ENCODE measurements around the gene B3GNT8.
"Not testable (repeated sequence)": the region's sequence is repeated elsewhere in the genome, so short reads cannot be mapped to it uniquely, and the experiment has no call there.

Gene B3GNT8

DNA sequence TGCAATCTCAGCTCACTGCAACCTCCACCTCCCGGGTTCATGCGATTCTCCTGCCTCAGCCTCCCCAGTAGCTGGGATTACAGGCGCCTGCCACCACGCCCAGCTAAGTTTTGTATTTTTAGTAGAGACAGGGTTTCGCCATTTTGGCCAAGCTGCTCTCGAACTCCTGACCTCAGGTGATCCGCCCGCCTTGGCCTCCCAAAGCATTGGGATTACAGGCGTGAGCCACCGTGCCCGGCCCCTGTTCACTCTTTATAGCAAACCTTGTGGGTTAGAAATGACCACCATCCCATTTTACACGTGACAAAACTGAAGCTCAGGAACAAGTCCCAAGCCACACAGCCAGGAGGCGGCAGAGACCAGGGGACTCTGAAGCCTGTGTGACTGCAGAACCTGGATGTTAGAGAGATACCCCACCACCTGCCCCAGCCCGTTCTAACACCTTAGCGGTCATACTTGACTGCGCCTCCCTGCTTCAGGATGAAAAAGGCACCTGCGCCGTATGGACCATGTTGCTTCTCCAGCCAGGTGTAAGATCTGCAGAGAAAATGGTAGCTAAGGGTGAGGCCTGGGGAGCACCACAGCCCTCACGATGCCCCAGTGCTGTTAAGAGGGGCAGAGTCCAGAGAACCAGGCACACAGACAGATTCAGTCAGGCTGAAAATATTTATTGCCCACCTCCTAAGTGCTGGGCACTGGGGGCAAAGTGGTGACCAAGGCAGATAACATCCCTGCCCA is 8.9 kb upstream of the B3GNT8 start:
- DNase-seq (ENCODE audit: low read depth): no peak

DNA sequence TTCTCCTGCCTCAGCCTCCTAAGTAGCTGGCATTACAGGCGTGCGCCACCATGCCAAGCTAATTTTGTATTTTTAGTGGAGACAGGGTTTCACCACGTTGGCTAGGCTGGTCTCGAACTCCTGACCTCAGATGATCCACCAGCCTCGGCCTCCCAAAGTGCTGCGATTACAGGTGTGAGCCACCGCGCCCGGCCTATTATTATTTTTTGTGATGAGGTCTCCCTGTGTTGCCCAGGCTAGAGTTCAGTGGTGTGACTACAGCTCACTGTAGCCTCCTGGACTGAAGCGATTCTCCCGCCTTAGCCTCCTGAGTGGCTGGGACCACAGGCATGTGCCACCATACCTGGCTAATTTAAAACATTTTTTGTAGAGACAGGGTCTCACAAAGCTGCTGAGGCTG is 8.2 kb upstream of the B3GNT8 start:
- not testable (repeated sequence) for DNase-seq (ENCODE audit: low read depth)

DNA sequence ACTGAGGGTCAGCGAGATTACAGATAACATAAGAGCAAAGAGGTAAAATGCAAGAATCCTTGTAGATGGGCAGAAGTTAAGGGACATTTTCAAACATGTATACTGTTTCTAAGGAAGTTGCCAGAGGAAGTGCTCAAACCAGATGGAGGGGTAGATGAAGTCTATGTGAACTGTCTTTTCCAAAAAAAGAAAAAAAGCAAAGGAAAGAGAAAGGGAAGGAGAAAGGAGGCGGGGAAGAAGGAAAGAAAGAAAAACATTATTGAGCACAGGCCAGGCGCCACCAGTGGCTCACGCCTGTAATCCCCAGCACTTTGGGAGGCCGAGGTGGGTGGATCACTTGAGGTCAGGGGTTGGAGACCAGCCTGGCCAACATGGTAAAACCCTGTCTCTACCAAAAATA is 7.3 kb upstream of the B3GNT8 start:
- no peak for DNase-seq (ENCODE audit: low read depth)

DNA sequence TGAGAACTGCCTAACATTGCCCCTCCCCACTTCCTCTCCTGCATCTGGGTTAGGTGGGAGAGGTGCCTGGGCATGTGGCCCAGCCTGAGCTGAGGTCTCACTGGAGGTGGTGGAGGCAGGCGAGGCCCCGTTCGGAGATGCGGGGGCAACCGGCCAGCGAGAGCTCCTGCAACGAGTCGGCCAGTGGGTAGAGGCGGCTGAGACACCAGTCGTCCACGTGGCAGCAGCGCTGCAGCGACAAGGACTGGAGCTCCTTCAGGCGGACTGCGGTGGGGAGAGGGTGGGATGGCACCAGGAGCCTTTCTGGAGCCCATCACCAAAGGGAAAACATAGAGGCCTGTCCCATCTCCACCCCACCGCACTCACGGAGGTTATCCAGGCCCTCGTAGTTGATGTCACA is 6.0 kb upstream of the B3GNT8 start:
- DNase-seq (ENCODE audit: low read depth): no peak

DNA sequence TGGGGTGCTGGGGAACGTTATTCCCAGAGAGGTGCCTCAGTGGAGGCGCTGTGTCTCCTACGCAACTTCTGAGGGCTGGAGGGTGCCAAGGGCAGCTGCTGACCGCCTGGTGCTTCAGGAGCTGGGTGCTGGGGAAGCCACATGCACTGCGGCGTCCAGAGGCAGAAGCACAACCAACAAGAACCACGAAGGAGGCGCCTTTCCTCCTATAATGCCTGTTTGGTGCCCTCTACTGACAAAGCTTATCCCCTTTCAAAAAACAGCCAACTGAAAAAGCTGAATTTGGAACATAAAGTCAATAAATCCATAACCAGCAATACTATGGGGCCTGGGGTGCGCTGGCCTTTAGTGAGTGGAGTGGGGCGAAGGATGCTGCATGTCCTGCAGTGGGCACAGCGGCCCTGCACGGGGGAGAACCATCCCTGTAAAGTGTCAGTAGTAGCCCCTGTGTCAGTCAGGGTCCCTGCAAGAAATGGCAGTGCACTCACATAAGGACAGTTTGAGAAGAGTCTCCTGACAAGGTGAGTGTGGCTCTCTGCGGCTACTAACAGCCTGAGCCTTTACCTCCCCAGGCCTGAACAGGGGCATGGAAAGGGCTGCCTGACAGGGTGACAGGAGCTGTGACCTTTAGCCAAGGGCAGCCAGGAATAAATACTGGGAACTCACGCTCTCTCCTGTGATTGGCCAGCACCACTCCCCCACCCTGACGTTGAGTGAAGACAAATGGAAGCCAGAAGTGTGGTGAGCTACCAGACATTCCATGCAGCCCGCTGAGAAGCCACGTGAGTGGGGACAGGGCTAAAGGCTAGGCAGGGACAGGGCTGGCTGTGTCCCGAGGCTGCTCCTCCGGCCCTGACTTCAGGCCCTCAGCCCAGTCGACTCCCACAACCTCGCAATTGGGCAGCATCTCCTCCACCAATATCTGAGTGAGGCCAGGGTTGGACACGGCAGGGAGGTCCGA is 4.5 kb upstream of the B3GNT8 start:
- DNase-seq (ENCODE audit: low read depth): no peak

DNA sequence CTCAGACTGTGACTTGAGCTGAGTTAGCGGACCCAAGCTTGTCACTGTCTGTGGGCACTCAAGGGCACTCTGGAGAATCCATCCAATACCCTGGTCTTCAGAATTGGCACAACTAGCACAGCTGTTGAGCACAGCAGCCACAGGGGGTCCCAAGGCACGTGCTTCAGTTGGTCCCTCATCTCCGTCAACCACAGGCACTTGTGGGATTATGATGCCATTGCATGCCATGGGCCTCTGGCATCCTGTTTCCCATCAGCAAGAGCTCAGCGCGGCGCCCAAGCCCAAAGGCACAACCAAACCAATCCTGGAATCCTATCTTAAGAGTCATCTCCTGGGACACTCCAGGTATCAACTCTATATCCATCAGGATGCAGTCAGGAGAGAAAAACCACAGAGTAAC is 3.7 kb upstream of the B3GNT8 start:
- DNase-seq (ENCODE audit: low read depth): no peak

DNA sequence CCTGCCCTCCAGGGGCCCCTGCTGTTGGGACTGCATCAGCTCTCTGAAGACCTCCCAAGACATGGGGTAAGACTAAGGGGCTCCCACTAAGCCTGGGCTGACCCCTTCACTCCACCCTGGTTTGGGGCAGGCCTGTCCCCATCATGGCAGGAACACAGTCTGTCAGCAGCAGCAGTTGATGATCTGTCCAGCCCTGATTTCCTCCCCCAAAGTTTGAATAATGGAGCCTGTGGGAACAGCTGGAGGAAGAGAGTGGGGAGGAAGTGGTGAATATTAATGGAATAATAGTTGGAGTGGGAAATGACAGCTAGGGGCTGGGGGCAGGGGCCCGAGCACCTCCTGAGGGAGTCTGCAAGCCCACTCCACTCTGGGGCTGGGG is 1.3 kb upstream of the B3GNT8 start:
- DNase-seq (ENCODE audit: low read depth): no peak

DNA sequence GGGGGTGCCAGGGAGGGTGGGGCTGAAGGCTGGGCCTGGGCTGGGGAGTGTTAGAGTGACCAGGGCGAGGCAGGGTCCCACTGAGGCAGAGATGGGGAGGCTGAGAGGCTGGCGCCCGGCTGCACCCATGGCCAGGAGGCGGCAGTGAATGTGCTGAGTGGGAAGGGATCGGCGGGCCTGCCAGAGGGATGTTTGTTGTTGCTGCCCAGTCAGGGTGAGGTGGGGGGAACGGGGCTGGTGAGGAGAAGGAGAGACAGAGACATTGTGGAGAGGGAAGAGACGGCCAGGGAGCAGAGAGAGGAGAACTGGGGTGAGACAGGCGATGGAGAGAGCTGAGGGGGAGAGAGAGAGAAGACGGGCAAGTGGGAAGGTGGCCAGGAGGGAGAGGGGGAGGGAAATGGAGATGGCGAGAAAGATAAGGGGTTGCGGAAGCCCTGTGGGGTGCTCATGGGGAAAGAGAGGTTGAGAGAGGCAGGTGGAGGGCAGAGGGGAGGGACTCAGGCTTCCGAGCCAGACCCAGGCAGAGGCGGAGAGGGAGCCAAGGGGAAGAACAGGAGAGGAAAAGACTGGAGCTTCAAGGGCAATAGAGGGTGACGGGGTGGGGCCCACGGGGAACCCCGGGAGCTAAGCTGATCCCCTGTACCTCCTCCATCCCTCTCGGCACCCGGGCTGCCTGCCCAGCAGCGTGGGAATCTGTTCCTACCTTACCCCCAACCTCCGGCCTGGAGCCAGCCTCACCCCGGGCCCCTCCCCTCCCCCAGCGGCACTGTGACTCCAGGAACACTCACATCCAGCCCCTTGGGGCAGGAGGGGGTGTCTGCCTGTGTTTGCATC is 690 bp upstream of the B3GNT8 start:
- DNase-seq (ENCODE audit: low read depth): no peak

DNA sequence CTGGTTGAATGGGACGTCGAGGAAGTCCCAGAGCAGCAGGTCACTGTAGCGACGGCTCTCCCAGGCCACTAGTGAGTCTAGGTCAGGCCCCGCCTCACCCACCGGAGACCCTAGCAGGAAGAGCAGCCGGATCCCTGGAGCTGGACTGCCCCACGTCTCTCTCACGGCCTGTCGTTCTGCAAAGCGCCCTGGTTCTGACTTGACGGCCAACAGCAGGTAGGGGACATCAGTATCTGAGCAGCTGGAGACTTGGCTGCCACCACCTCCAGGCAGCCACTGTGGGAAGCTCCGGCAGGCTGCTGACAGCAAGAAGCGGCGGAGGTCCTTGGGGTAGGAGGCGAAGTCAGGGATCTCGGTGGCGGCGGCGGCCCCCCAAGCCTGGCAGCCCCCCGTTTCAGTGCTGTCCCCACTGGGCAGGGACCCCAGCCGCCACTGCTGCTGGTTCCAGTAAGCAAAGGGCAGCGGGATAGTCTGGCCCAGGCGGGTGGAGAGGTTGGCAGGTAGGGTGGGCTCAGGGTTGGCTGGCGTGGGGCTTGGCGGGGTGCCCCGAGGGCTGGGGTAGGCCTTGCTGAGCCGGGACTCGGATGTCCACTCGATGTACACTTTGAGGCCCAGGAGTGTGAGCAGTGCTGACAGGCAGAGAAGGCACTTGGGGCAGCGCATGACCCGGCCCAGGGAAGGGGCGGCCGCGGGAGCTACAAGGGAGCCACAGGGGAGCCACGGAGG is 895 bp downstream of the B3GNT8 start:
- DNase-seq (ENCODE audit: low read depth): no peak

DNA sequence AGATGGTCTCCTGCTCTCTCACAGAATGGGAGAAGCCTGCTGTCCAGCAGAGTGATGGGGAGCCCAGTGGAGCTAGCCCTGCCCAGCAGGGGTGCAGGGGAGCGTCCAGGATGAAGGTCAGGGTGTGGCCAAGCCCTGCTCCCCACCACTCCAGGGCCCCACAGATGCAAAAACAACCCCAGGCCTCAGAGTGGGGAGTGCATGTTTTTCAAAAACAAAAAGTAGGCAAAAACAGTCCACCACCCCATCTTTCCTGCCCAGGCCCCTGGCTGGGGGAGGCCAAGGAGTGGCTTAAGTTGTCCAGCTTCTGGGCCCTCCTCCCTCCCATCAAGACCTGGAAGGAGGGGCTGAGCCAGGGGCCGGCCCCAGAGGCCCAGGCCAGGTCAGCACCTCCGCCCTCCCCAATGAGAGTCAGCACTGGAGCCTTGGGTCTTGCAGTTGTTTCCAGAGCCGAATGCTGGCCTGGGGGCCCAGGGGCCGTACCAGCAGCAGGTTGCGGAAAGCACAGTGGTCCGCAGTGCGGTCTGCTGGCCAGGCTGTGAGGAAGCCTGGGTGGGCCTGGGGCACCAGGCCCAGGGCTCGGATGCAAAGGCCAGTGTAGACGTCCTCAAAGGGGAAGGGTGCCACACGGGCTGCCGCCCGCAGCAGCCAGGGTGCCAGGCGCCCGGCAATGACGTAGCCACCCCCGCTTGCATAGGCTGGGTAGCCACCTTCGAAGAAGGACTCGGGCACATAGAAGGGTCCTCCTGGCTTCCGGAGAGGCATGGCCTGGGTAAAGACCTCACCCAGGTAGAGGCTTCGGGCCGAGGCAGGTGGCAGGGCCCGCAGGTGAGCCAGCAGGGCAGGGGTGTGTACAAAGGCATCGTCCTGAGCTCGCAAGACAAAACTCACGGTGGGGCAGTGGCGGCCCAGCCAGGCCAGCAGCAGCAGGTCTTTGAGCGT is 1.7 kb downstream of the B3GNT8 start:
- no peak for DNase-seq (ENCODE audit: low read depth)

DNA sequence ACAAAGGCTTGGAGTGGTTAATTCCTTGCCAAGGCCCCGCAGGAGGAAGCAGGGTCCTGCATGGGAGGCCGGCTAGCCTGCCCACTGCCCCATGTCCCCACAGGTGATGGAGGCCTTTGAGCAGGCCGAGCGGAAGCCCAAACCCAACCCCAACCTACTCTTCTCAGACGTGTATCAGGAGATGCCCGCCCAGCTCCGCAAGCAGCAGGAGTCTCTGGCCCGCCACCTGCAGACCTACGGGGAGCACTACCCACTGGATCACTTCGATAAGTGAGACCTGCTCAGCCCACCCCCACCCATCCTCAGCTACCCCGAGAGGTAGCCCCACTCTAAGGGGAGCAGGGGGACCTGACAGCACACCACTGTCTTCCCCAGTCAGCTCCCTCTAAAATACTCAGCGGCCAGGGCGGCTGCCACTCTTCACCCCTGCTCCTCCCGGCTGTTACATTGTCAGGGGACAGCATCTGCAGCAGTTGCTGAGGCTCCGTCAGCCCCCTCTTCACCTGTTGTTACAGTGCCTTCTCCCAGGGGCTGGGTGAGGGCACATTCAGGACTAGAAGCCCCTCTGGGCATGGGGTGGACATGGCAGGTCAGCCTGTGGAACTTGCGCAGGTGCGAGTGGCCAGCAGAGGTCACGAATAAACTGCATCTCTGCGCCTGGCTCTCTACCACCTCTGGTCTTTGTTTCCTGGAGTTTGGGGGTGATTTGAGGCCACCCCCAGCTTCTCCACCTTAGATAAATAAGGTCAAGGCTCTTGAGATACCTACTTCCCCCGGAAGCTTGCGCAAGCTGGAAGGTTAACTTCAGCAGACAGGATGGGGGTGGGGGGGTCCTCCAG is 2.6 kb downstream of the B3GNT8 start:
- DNase-seq (ENCODE audit: low read depth): no peak

DNA sequence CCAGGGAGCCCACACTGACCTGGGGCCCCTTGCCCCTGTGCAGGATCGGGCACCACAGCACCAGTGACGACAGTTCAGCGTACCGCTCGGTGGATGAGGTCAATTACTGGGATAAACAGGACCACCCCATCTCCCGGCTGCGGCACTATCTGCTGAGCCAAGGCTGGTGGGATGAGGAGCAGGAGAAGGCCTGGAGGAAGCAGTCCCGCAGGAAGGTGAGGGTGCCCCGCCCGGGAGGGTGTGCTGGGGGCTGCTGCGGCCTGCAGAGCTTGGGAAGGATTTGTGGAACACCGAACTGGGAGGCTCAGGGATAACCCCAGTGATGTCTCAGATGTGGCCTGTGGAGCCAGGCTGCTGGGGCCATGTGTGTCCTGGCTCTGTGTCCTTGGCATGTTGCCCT is 4.2 kb downstream of the B3GNT8 start:
- DNase-seq (ENCODE audit: low read depth): no peak

DNA sequence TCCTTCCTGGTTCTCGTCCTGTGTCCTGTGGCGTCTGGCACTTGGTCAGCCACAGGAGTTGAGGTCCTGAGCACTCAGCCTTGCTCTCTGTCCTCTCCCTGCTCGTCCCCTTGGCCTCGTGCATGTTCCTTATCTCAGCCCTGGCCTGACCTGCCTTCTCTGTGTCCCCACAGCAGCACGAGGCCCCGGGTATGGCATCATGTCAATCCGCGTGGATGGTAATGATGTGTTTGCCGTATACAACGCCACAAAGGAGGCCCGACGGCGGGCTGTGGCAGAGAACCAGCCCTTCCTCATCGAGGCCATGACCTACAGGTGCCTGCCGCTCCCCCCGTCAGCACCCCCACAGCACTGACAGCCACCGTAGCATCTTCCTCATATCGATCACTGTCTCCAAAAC is 4.7 kb downstream of the B3GNT8 start:
- no peak for DNase-seq (ENCODE audit: low read depth)

DNA sequence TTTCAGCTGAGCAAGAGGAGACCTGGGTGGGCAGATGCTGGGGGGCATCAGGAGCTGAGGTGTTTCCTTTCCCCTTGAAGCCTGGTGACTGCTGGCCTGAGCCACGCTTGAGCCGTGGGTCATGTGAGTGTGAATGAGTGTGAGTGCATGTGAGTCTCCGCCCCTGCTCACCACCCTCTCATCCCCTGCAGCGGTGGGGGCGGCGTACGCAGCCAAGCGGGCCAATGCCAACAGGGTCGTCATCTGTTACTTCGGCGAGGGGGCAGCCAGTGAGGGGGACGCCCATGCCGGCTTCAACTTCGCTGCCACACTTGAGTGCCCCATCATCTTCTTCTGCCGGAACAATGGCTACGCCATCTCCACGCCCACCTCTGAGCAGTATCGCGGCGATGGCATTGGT is 5.2 kb downstream of the B3GNT8 start:
- no peak for DNase-seq (ENCODE audit: low read depth)

DNA sequence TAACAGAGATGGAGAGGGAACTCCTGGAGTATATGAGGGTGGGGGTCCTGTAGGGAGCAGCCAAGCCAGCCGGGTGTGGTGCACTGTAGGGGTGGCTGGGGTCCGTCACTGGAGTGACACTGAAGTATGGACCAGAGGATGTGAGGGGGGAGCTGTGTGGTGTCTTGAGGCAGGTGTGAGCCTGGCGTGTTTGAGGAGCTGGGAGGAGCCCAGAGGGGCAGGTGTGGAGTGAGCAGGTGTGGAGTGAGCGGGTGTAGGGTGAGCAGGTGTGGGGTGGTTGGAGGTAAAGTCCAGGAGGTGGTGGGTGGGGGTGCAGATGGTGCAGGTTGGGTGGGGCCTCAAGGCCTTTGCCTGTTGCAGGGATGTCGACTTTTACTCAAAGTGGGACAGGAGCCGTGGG is 5.9 kb downstream of the B3GNT8 start:
- DNase-seq (ENCODE audit: low read depth): no peak

DNA sequence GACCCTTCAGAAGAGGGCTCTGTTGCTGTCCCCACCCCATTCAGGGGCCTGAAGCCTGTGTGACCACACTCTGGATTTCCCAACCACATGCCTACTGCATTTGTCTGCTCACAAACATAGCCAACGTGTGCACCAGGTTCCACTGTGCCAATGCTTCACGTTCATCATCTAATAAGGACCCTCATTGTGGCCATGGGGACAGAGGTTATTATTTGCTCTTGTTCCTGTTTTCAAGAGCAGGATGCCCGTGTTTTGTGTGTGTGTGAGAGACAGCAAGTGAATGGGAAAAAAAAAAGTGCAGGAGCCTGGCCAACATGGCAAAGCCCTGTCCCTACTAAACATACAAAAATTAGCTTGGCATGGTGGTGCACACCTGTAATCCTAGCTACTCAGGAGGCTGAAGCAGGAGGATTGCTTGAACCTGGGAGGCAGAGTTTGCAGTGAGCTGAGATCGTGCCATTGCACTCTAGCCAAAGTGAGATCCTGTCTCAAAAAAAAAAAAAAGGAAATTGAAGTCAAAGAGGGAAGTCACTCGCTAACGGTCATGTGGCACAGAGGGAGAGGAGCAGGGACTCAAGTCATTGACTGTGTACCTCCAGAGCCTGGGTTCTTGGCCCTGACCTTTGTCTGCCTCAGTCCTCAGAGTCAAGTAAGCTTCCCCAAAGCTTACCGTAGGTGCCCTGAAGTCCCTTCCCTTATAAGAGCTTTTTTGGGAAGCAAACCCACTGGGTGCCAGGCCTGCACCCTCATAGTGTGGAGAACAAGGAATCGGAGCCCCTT is 6.9 kb downstream of the B3GNT8 start:
- no peak for DNase-seq (ENCODE audit: low read depth)

DNA sequence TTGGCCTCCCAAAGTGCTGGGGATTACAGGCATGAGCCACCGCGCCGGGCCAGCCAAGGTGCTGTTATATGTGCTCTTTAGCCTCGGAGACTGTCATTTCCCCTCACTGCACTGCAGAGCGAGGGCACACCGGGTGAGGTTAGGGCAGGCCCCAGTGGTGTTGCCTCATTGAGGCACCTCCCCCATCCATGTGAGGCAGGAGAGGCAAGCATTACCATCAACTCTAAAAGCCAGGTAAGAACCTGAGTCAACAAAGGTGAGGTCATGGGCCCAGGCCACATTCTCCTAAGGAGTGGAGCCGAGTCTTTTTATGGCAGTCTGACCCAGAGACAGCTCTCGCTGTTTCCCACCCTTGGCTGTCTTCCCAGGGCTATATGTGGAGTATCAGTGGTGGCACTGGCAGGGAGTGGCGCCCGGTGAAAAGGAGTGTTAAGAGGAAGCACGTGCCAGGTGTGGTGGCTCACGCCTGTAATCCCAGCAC is 10.9 kb downstream of the B3GNT8 start:
- DNase-seq (ENCODE audit: low read depth): no peak

DNA sequence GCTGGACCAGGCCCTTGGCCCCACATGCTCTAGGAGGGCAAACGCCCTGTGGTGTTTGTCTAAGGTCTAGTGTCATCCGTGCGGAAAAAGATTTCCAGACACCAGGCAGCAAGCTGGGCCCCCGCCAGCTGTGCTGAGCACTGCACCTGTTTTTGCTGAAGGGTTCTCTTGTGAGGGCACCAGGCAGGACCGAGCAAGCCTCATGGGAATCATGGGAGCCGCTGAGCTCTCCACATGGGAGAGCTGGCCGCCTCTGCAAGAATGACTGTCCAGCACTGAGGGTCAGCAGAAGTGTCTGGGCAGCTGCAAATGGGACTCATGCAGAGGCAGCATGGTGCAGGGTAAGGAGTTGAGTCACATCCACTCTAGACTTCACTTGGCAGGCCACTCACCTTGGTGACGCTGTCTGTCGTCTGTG is 12.0 kb downstream of the B3GNT8 start:
- DNase-seq (ENCODE audit: low read depth): no peak

DNA sequence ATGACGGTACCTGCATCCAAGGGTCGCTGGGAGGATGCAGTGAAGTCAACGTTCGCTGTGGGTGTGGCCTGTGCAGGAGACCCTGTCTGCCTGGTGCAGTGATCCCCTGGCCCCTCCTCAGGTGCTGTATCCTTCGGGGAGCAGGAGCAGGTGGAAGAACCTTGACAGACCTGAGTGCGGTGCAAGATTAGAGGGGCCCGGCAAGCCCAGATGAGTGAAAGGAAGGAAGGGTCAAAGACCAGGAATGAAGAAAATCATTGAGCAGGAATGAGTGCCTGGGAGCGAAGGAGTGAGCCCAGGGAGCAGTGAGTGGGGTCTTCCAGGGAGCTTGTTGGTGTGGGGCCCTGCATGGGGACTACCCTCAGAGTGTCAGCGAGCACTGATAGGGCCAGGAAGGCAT is 12.7 kb downstream of the B3GNT8 start:
- no peak for DNase-seq (ENCODE audit: low read depth)

Measured in GM04504 (cell line).